HCT116 (cell line): ENCODE measurements around the gene PIGQ. TPM values are rescaled to one million over a fixed set of nuclear protein-coding genes. Genes with fewer than 3 reads are reported as not detected.

Source experiments
- ATAC-seq: fragments of 200-7000 bp; cut with Tn5 transposase; 2 replicates; pipeline ENCODE4 v1.9.1; 2020; ENCODE audit warnings: mild to moderate bottlenecking, moderate library complexity
- BruUV-seq: library from RNA; stranded (reverse); fragments of 400-500 nt; replicated peaks from 2 replicates; lab custom pipeline; 2021; lab: Mats Ljungman, UMichigan
- CTCF ChIA-PET: fragments of 300-600 bp; sonication (Branson Sonifier 250); formaldehyde crosslinking; loops from one replicate; lab custom pipeline; 2021; ENCODE audit warnings: antibody characterized with exemption; lab: Charles Lee
- POLR2A ChIA-PET: fragments of 300-600, 350-600 bp; sonication (Branson Sonifier 250); formaldehyde crosslinking; loops from one replicate; lab custom pipeline; 2021; ENCODE audit warnings: antibody characterized with exemption; lab: Charles Lee
- RAD21 ChIA-PET, 2 experiments: fragments of 300-600 bp; sonication (Branson Sonifier 250); formaldehyde crosslinking; loops; one replicate each; lab custom pipeline; 2023; ENCODE audit warnings: low total read pairs in 2 of 2; ENCODE audit not compliant: uncharacterized antibody in 2 of 2, unreplicated experiment in 2 of 2, low non-redundant PET in 1 of 2; lab: Charles Lee
- DNase-seq: peaks from one replicate; pipeline ENCODE4 v3.0.0-alpha.2; 2010; ENCODE audit warnings: low read depth, low spot score
- H2AFZ ChIP-seq: fragments of 200-600 bp; shearing (Covaris generic), sonication (generic); 2 replicates; pipeline ENCODE4 v1.6.1; 2017; ENCODE audit warnings: low read depth, mixed run types, mixed read lengths, antibody characterized with exemption, low read length; ENCODE audit not compliant: poor library complexity, severe bottlenecking
- H3K27ac ChIP-seq: 2 replicates; pipeline ENCODE4 v1.5.1; 2012; ENCODE audit warnings: low read depth, low read length
- H3K27me3 ChIP-seq: fragments of 200-600 bp; sonication (generic); 2 replicates; pipeline ENCODE4 v1.6.1; 2016; ENCODE audit warnings: mixed run types, low read length, mixed read lengths; ENCODE audit not compliant: insufficient read depth
- H3K36me3 ChIP-seq, 2 experiments: fragments of 200-500 bp in 1 of 2; fragments of 200-600 bp in 1 of 2; sonication (Bioruptor generic) in 1 of 2; sonication (generic) in 1 of 2; 2 replicates each; pipeline versions ENCODE4 v1.5.1 to v1.6.1; 2014 to 2016; ENCODE audit warnings: low read length in 2 of 2, inconsistent platforms in 1 of 2, mixed read lengths in 1 of 2, mixed run types in 1 of 2; ENCODE audit not compliant: insufficient read depth in 2 of 2, control insufficient read depth in 1 of 2
- H3K4me1 ChIP-seq, 2 experiments: fragments of 200-600 bp in 1 of 2; sonication (generic) in 1 of 2; 2 replicates each; pipeline versions ENCODE4 v1.5.1 to v1.6.1; 2012 to 2017; ENCODE audit warnings: low read length in 2 of 2, inconsistent platforms in 1 of 2, mild to moderate bottlenecking in 1 of 2, mixed read lengths in 1 of 2, mixed run types in 1 of 2, moderate library complexity in 1 of 2; ENCODE audit not compliant: insufficient read depth in 2 of 2, control insufficient read depth in 1 of 2
- H3K4me2 ChIP-seq: fragments of 200-600 bp; sonication (generic); 2 replicates; pipeline ENCODE4 v1.6.1; 2017; ENCODE audit warnings: mixed run types, low read length, mixed read lengths
- H3K4me3 ChIP-seq, 2 experiments: fragments of 200-600 bp in 1 of 2; sonication (generic) in 1 of 2; replicated peaks in 1 of 2; 2 replicates each; pipeline ENCODE4 v1.5.1; 2011 to 2016; ENCODE audit warnings: low read length in 2 of 2, control low read depth in 1 of 2, low read depth in 1 of 2, mild to moderate bottlenecking in 1 of 2, mixed read lengths in 1 of 2, mixed run types in 1 of 2
- H3K79me2 ChIP-seq: fragments of 200-600 bp; sonication (generic); 2 replicates; pipeline ENCODE4 v1.6.1; 2017; ENCODE audit warnings: mild to moderate bottlenecking, mixed run types, low read length, moderate library complexity, mixed read lengths; ENCODE audit not compliant: insufficient read depth
- H3K9ac ChIP-seq: fragments of 200-600 bp; sonication (generic); 2 replicates; pipeline ENCODE4 v1.6.1; 2016; ENCODE audit warnings: low read length, mixed read lengths
- H3K9me2 ChIP-seq: fragments of 200-600 bp; sonication (generic), shearing (Covaris generic); 2 replicates; pipeline ENCODE4 v1.6.1; 2017; ENCODE audit warnings: mixed run types, mild to moderate bottlenecking, moderate library complexity; ENCODE audit not compliant: insufficient read depth
- H3K9me3 ChIP-seq, 2 experiments: fragments of 200-500 bp in 1 of 2; fragments of 200-600 bp in 1 of 2; sonication (Bioruptor generic) in 1 of 2; sonication (generic) in 1 of 2; 2 replicates each; pipeline ENCODE4 v1.6.1; 2014 to 2017; ENCODE audit warnings: low read length in 2 of 2, mixed read lengths in 2 of 2, inconsistent platforms in 1 of 2, low read depth in 1 of 2, mild to moderate bottlenecking in 1 of 2, mixed run types in 1 of 2, moderate library complexity in 1 of 2; ENCODE audit not compliant: control insufficient read depth in 1 of 2, insufficient read depth in 1 of 2
- H4K20me1 ChIP-seq: fragments of 200-600 bp; sonication (generic), shearing (Covaris generic); 2 replicates; pipeline ENCODE4 v1.6.1; 2017; ENCODE audit warnings: mixed run types, mild to moderate bottlenecking, moderate library complexity; ENCODE audit not compliant: insufficient read depth
- ATF3 ChIP-seq: IDR thresholded peaks from 2 replicates; pipeline ENCODE4 v1.6.1; 2012
- CEBPB ChIP-seq: IDR thresholded peaks from 2 replicates; pipeline ENCODE4 v1.6.1; 2012; ENCODE audit warnings: low read depth
- CTCF ChIP-seq, 3 experiments: fragments of 200-600 bp in 1 of 3; sonication (generic) in 1 of 3; IDR thresholded peaks in 2 of 3; conservative IDR thresholded peaks in 1 of 3; 2 replicates each; pipeline ENCODE4 v1.5.1; 2012 to 2017; ENCODE audit warnings: low read depth in 2 of 3, low read length in 2 of 3, antibody characterized with exemption in 1 of 3, borderline replicate concordance in 1 of 3, control low read depth in 1 of 3, mild to moderate bottlenecking in 1 of 3, mixed read lengths in 1 of 3, mixed run types in 1 of 3, moderate library complexity in 1 of 3; ENCODE audit not compliant: insufficient read depth in 1 of 3
- EZH2 ChIP-seq: fragments of 200-600 bp; sonication (generic); IDR thresholded peaks from 2 replicates; pipeline ENCODE4 v1.6.1; 2017; ENCODE audit warnings: antibody characterized with exemption, mixed run types
- EZH2phosphoT487 ChIP-seq: fragments of 200-600 bp; IDR thresholded peaks from 2 replicates; pipeline ENCODE4 v1.6.1; 2018; ENCODE audit warnings: antibody characterized with exemption, borderline replicate concordance
- FOSL1 ChIP-seq: IDR thresholded peaks from 2 replicates; pipeline ENCODE4 v1.6.1; 2012; ENCODE audit warnings: low read depth
- JUND ChIP-seq: IDR thresholded peaks from 2 replicates; pipeline ENCODE4 v1.6.1; 2012
- MAX ChIP-seq: IDR thresholded peaks from 2 replicates; pipeline ENCODE4 v1.6.1; 2012
- POLR2AphosphoS5 ChIP-seq: IDR thresholded peaks from 2 replicates; pipeline ENCODE4 v1.6.1; 2011; ENCODE audit warnings: mild to moderate bottlenecking, low read depth, low read length, moderate library complexity
- SIN3A ChIP-seq: IDR thresholded peaks from 2 replicates; pipeline ENCODE4 v1.6.1; 2012; ENCODE audit warnings: low read depth
- SP1 ChIP-seq: IDR thresholded peaks from 2 replicates; pipeline ENCODE4 v1.6.1; 2012; ENCODE audit warnings: low read depth
- SRF ChIP-seq: IDR thresholded peaks from 2 replicates; pipeline ENCODE4 v1.6.1; 2012; ENCODE audit warnings: low read depth
- ZBTB33 ChIP-seq: IDR thresholded peaks from 2 replicates; pipeline ENCODE4 v1.6.1; 2011; ENCODE audit warnings: mild to moderate bottlenecking, low read length, moderate library complexity; ENCODE audit not compliant: insufficient replicate concordance; ENCODE audit errors: extremely low read depth
- intact Hi-C: fragments of 100-400 bp; cut with micrococcal nuclease; formaldehyde crosslinking; loops from 2 replicates; pipeline ENCODE4 v1.10.0; 2022
- total RNA-seq: library from RNA; stranded (reverse); gene quantifications from one replicate; pipeline ENCODE4 v1.2.1, GENCODE V29; 2021; ENCODE audit not compliant: unreplicated experiment

PIGQ gene
- total RNA-seq, 1 experiment from 2014 or later: 21.0 TPM

- Histone ChIP-seq H3K9me2 (no peaks in the 10 kb centered on the region), H4K20me1 (no peaks in the 10 kb centered on the region), H3K9me3 (no peaks in the 10 kb centered on the region), H3K4me2 (no peak overlapping the region), H3K9ac (no peak overlapping the region), H3K27me3 (no peaks in the 10 kb centered on the region), H2AFZ (no peak overlapping the region), H3K4me3 (no peak overlapping the region), H3K79me2 (peaks cover 15% of the 10 kb centered on the region; the same call in 1 of the 2 replicates), H3K4me1 (peaks cover 19 to 28% of the 10 kb centered on the region in 2 experiments), H3K36me3 (no peaks in the 10 kb centered on the region), H3K27ac (no peak overlapping the region)
- POLR2A ChIA-PET: no interaction called here
- CTCF ChIA-PET: no interaction called here
- ATAC-seq (no peak), DNase-seq (no peak)
- BruUV-seq: no TSS peak
- TF ChIP-seq SIN3A: no peak
- no peak for TF ChIP-seq ATF3
- no peak for TF ChIP-seq MAX
- TF ChIP-seq EZH2: no peak
- TF ChIP-seq ZBTB33: no peak
- TF ChIP-seq CEBPB: no peak
- TF ChIP-seq EZH2phosphoT487: no peak
- no peak for TF ChIP-seq SP1
- TF ChIP-seq JUND: no peak
- TF ChIP-seq SRF: no peak
- no peak for TF ChIP-seq POLR2AphosphoS5
- no peak for TF ChIP-seq CTCF (IDR thresholded peaks at IDR 0.05 in 2 of 3, conservative IDR thresholded peaks at IDR 0.05 in 1 of 3; ENCODE audit: borderline replicate concordance in 1 of 3, insufficient read depth in 1 of 3, low read depth in 2 of 3, low read length in 2 of 3)
- TF ChIP-seq FOSL1: no peak
- RAD21 ChIA-PET: no interaction called here
- intact Hi-C loops: no loop called here
These were observed 62.1 kb downstream of the PIGQ start for GRCh38 chr16:631808-632358.
